HG03571 (cell line): ENCODE results near the gene VMAC.

Experiments used
- ATAC-seq: cut with Tn5 transposase; IDR thresholded peaks from one replicate; pipeline ENCODE4 v1.9.1; 2021; ENCODE audit not compliant: unreplicated experiment

VMAC gene

DNA sequence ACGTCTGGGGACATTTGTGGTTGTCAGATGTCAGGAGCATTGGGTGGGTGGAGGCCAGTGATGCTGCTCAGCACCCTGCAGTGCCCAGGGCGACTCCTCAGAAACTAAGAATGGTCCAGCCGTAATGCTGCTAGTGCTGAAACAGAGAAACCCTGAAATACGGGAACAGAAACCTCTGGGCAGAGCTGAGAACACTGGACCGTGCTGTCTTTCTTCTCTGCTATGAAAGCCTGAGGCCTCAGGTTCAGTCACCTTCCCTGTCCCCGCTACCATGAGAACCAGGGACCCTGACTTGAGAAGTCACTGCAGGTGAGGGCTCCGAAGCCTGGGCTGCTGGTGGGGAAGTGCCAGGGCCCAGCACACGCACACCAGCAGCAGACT lies 22.8 kb downstream of the VMAC start:
- ATAC-seq, result no peak

GRCh38 chr19:5929179-5929578 lies 24.5 kb downstream of the VMAC start:
- ATAC-seq, result no peak

DNA sequence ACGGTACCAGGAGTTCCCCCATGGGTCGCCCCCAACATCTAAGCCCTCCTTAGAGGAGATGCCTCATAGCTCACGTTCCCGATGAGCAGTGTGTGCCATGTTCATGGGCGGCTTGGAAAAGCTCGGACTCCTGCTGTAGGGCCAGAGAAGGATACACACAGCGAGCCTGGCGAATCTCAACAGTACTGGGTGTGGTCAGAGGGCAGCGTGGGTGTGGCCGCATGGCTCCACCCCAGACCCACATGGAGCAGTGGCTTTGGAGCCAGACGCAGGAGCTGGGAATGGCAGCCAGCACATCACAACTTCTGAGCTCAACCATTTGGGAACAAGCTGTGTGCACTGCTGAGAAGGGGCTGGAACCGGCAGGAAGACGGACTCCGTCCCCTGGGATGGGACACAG lies 25.0 kb downstream of the VMAC start:
- ATAC-seq, result no peak

- ATAC-seq, result no peak
Observed at GRCh38 chr19:5931251-5931650, 26.6 kb downstream of the VMAC start.

- ATAC-seq, result no peak
Observed at GRCh38 chr19:5932146-5932545, 27.5 kb downstream of the VMAC start.

DNA sequence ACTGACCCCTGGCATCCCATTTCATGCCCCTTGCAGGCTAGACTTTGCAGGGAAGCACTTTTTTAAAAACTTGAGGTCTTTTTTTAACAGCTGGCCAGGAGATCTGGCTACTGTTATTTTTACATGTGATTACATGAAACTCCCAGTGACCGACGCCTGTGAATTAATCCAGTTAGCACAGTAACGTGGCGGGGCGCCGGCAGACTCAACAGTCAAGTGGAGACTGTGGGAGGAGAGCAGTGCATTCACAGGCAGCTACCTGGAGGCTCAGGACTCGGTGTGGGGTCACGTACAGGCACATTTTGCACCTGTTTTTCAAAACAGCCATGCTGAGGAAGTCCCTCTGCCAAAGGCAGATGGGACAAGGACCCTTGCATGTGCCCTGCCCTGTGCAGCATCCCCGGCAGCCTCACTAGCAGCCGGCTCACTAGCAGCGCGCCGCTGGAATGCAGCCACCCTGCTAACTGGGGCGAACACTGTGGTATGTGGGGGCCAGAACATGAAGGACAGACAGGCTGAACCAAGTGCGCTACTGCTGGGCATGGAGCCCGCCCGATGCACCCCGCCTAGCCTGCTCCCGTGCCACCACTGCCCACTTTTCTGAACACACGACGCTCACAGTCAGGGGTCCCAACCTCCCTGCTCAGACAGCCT lies 28.1 kb downstream of the VMAC start:
- no peak for ATAC-seq

GRCh38 chr19:5933391-5934068 lies 28.9 kb downstream of the VMAC start:
- ATAC-seq, result no peak

DNA sequence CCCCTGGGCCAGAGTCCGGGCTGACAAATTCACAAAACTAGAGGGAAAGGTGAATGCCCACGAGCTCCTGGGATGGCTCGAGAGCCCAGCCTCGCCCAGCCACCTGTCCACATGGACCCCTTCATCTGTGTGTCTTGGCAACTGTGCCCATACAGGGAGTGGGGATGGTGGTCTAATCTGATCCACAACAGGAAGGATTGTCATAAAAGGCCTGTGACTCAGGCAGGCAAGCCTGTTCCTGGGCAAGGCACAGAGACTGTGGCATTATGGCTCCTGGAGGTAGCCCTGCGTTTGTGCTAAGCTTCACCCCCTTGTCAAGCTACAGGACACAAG lies 29.4 kb downstream of the VMAC start:
- no peak for ATAC-seq

DNA sequence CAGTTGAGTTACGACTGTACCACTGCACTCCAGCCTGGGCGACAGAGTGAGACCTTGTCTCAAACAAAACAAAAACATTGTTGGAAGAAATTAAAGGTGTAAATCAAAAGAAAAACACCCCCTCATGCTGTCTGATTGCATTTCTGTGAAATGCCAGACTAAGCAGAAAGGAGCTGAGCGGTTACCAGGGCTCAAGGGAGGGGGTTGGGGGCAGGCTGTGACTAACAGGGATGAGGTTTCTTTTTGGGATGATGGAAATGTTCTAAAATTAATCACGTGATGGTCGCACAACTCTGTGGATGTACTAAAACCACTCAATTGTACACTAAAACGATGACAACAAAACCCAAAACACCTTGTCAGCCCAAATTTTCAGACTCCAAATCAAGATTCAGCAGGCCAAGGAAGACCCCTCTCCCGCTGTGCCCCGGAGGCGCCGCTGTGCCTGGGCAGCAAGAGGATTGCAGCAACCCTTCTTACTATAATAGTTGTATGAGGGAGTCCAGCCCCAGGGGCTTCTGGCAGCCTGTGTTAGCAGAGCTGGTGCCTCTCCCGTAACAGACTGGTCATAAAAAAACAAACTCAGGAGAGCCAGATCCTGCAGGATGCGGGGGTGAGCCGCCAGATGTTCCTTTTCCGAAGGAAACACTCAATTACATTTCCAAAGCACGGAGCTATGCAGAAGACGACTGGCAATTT lies 30.3 kb downstream of the VMAC start:
- ATAC-seq, result no peak

DNA sequence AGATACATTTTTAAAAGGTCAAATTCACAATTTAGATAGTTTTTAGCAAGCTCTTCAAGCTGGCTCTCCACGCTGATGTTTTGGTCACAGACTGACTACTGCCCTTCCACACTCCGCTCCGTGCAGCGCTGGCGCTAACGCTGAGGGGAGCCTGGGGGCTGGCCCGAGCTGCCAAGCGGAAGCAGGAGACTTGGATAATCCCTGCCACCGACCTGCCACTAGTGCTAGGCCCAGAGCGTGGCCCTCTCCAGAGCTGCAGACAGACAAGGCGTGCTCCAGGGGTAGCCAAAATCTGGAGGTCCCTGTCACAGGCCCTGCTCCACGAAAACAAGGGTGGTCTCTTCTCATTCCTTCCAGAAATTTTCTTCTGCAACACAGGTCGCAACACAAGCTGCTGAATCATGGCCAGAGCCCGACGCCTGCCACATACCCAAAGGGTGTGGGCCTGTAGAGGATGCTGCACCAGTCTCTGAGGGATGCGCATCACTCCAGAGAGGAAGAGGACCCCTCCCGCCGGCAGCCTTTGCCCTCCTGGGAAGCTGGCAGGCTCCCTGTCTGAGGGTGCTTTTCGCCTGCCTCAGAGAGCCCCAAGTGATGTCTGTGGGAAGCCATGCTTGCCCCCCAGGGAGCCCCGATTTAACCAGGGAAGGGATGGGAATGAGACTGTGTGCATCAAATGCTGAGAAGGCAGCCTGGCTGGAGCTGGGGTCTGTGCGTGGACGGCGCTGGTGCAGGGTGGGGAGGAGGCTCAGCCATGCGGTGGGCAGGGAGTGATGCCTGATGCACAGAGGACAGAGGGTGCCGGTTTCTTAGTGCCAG lies 31.0 kb downstream of the VMAC start:
- ATAC-seq, result no peak

DNA sequence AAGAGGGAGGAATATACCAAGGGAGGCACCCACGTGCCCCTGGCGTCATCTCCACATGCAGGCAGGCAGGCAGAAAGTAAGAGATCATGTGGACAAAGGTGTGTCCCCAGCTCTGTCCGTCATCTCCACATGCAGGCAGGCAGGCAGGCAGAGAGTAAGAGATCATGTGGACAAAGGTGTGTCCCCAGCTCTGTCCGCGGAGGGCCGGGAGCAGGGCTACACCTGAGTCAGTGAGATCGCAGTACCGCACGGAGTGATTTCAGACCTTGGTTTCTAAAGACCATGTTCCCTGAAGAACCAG lies 31.6 kb downstream of the VMAC start:
- ATAC-seq, result no peak

GRCh38 chr19:5937550-5937949 lies 32.9 kb downstream of the VMAC start:
- no peak for ATAC-seq

- no peak for ATAC-seq
Observed at GRCh38 chr19:5940260-5941208, 35.9 kb downstream of the VMAC start.

GRCh38 chr19:5941673-5942072 lies 37.0 kb downstream of the VMAC start:
- ATAC-seq, result no peak

GRCh38 chr19:5943045-5943444 lies 38.4 kb downstream of the VMAC start:
- no peak for ATAC-seq

- no peak for ATAC-seq
Observed at GRCh38 chr19:5943623-5944022, 39.0 kb downstream of the VMAC start.

DNA sequence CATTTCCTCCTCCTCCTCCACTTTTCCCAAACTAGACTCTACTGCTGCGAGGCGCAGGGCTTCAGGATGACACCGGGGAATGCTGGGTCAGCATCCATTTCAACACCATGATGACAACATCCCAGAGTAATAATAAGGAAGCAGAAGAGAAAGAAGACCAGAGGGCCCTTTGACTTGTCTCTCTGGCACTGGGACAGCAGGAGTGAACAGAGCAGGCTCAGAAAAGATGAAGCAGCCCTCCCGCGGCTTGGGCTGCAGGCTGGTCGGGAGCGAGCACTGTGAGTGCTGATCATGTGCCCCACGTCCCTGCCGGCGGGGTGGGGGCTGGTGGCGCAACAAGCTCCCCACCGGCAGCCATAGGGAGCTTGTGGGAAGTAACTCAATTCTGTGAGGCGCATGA lies 42.8 kb downstream of the VMAC start:
- no peak for ATAC-seq

- no peak for ATAC-seq
Observed at GRCh38 chr19:5948752-5949564, 44.3 kb downstream of the VMAC start.

- no peak for ATAC-seq
Observed at GRCh38 chr19:5949792-5950305, 45.2 kb downstream of the VMAC start.

- ATAC-seq, result no peak
Observed at GRCh38 chr19:5950741-5951140, 46.1 kb downstream of the VMAC start.
